CD14-positive monocyte (primary cell): ENCODE results near the gene BRSK2. TPM values are rescaled to one million over a fixed set of nuclear protein-coding genes. Genes with fewer than 3 reads are reported as not detected.
"Not testable (repeated sequence)": the region's sequence is repeated elsewhere in the genome, so short reads cannot be mapped to it uniquely, and the experiment has no call there.

Source experiments
- DNase-seq, 3 donors: peaks; one replicate each; pipeline ENCODE4 v3.0.0-alpha.2; 2011 to 2022
- H2AFZ ChIP-seq: 2 replicates; pipeline ENCODE4 v1.6.0; 2012; ENCODE audit warnings: mild to moderate bottlenecking, low read depth, low read length, inconsistent platforms; ENCODE audit not compliant: insufficient read depth, poor library complexity, severe bottlenecking
- H3K27ac ChIP-seq, 2 donors: 1 replicate in 1 of 2; 2 replicates in 1 of 2; pipeline ENCODE4 v1.5.1; 2012 to 2013; ENCODE audit warnings: low read length in 2 of 2, control low read depth in 1 of 2, inconsistent platforms in 1 of 2, low read depth in 1 of 2, mild to moderate bottlenecking in 1 of 2
- H3K27me3 ChIP-seq, 2 donors: one replicate each; pipeline versions ENCODE4 v1.6.0 to v1.6.1; 2011 to 2013; ENCODE audit warnings: low read length in 2 of 2; ENCODE audit not compliant: control insufficient read depth in 2 of 2, insufficient read depth in 2 of 2
- H3K36me3 ChIP-seq, 2 donors: replicated peaks in 1 of 2; 1 replicate in 1 of 2; 2 replicates in 1 of 2; pipeline versions ENCODE4 v1.5.1 to v1.6.1; 2012 to 2013; ENCODE audit warnings: low read length in 2 of 2, control low read depth in 1 of 2, inconsistent platforms in 1 of 2, mild to moderate bottlenecking in 1 of 2; ENCODE audit not compliant: insufficient read depth in 2 of 2, control insufficient read depth in 1 of 2
- H3K4me1 ChIP-seq, 2 donors: 1 replicate in 1 of 2; 2 replicates in 1 of 2; pipeline versions ENCODE4 v1.5.1 to v1.6.1; 2012 to 2013; ENCODE audit warnings: low read length in 2 of 2, control low read depth in 1 of 2, inconsistent platforms in 1 of 2, mild to moderate bottlenecking in 1 of 2, moderate library complexity in 1 of 2; ENCODE audit not compliant: insufficient read depth in 2 of 2, control insufficient read depth in 1 of 2
- H3K4me2 ChIP-seq: replicated peaks from 2 replicates; pipeline ENCODE3; 2012; ENCODE audit warnings: low read length, moderate library complexity, mild to moderate bottlenecking; ENCODE audit not compliant: poor library complexity, severe bottlenecking; ENCODE audit errors: extremely low read depth
- H3K4me3 ChIP-seq, 3 experiments: fragments of 200-600 bp in 1 of 3; sonication (generic) in 1 of 3; replicated peaks in 1 of 3; 1 replicate in 2 of 3; 2 replicates in 1 of 3; pipeline ENCODE4 v1.5.1; 2011 to 2013; ENCODE audit warnings: low read length in 3 of 3, mild to moderate bottlenecking in 3 of 3, control low read depth in 2 of 3, low read depth in 2 of 3, inconsistent platforms in 1 of 3, moderate library complexity in 1 of 3
- H3K79me2 ChIP-seq: 2 replicates; pipeline ENCODE4 v1.6.0; 2012; ENCODE audit warnings: mild to moderate bottlenecking, control low read depth, inconsistent platforms, low read length, moderate library complexity; ENCODE audit not compliant: insufficient read depth
- H3K9ac ChIP-seq: 2 replicates; pipeline ENCODE4 v1.6.0; 2017; ENCODE audit warnings: low read length, mild to moderate bottlenecking; ENCODE audit not compliant: insufficient read depth, poor library complexity, severe bottlenecking
- H3K9me3 ChIP-seq, 2 donors: replicated peaks in 1 of 2; 1 replicate in 1 of 2; 2 replicates in 1 of 2; pipeline versions ENCODE4 v1.5.1 to v1.6.1; 2012 to 2013; ENCODE audit warnings: low read length in 2 of 2, control low read depth in 1 of 2; ENCODE audit not compliant: control insufficient read depth in 1 of 2, insufficient read depth in 1 of 2
- H4K20me1 ChIP-seq: 2 replicates; pipeline ENCODE4 v1.6.0; 2012; ENCODE audit warnings: mild to moderate bottlenecking, low read length, control low read depth, moderate library complexity; ENCODE audit not compliant: insufficient read depth
- H3K27ac Mint-ChIP-seq, 7 donors: one replicate each; pipeline ENCODE4 v1.8.0; 2020; ENCODE audit warnings: mild to moderate bottlenecking in 7 of 7, mixed read lengths in 7 of 7, moderate library complexity in 6 of 7, inconsistent platforms in 2 of 7
- H3K27me3 Mint-ChIP-seq, 3 donors: one replicate each; pipeline ENCODE4 v1.8.0; 2021 to 2022; ENCODE audit warnings: low read depth in 3 of 3, mild to moderate bottlenecking in 3 of 3, mixed read lengths in 3 of 3, moderate library complexity in 3 of 3, inconsistent platforms in 1 of 3
- H3K36me3 Mint-ChIP-seq, 2 donors: one replicate each; pipeline ENCODE4 v1.8.0; 2020; ENCODE audit warnings: mixed read lengths in 2 of 2, inconsistent platforms in 1 of 2, mild to moderate bottlenecking in 1 of 2
- H3K4me1 Mint-ChIP-seq: one replicate; pipeline ENCODE4 v1.8.0; 2020; ENCODE audit warnings: mild to moderate bottlenecking, mixed read lengths
- H3K4me3 Mint-ChIP-seq, 2 donors: one replicate each; pipeline ENCODE4 v1.8.0; 2020; ENCODE audit warnings: mild to moderate bottlenecking in 2 of 2, mixed read lengths in 2 of 2, moderate library complexity in 1 of 2
- H3K9me3 Mint-ChIP-seq, 7 donors: one replicate each; pipeline ENCODE4 v1.8.0; 2020 to 2022; ENCODE audit warnings: mixed read lengths in 7 of 7, mild to moderate bottlenecking in 6 of 7, moderate library complexity in 6 of 7, inconsistent platforms in 2 of 7
- WGBS: methylation state at CpG from one replicate; pipeline ENCODE4 v1.1.5; 2013; ENCODE audit warnings: missing lambda C conversion rate; ENCODE audit not compliant: insufficient coverage; 5-methylcytosine and 5-hydroxymethylcytosine counted together
- intact Hi-C, 2 donors: fragments of 100-400 bp; cut with micrococcal nuclease; formaldehyde crosslinking; loops; one replicate each; pipeline versions ENCODE4 v1.15.0 to v1.15.1; 2023
- polyA plus RNA-seq, 3 donors: library from polyadenylated mRNA; depleted of rRNA in 1 of 3; unstranded in 2 of 3; stranded (reverse) in 1 of 3; fragments of 300-500 nt in 2 of 3; fragments of >200 nt in 1 of 3; fragmentation: Illumina TruSeq in 2 of 3; gene quantifications; 1 replicate in 2 of 3; 2 replicates in 1 of 3; pipeline ENCODE4 v1.2.3, GENCODE V29; 2012 to 2021
- TF ChIP-seq, protein P1 (sequence below): fragments of 200-600 bp; IDR thresholded peaks from one replicate; pipeline ENCODE4 v1.8.0; 2022; ENCODE audit warnings: antibody characterized with exemption, mild to moderate bottlenecking

BRSK2 gene
- polyA plus RNA-seq, 3 donors: 0.13 TPM; not detected in 2

DNA sequence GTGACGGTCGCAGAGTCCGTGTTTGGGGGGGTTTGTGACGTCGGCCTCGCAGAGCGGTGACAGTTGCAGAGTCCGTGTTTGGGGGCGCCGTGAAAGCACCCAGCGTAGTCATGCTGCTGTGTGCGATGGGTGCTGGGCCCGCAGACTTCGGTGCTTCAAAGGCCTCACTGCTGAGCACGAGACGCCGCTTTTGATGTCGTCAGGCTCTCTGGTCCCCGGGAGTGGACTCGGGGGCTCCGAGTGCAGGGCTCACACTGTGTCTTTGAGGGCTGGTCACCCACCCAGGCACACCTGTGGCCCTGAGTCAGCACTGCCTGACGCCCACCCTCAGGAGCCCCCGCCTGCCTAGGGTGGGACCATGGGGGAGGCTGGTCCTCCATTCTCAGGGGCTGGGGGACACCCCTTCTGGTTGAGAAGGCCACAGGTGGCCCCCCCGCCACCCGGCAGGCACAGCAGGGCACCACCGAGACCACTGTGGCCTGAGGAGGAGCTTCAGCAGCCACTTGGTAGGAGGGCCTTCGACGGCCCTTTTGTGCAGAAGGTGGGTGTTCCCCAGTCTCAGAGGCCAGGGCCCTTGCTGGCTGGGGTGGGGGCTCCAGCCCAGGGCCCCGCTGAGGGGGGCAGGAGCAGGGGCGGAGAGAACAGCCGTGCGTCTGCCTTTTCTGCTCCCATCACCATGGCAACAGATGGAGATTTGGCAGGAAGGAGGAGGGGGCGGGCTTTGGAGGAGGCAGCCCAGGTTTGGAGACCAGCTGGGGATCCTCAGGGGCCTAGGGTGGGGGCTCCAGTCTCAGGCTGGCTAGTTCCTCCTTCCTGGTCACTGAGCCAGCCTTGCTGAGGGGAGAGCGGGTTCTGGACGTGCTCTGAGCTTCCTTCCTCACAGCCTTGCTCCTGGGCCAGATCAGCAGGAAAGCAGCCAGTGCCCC is 20.9 kb downstream of the BRSK2 start:
- H3K36me3 Mint-ChIP-seq: no peaks in the 10 kb centered on the region
- H3K4me1 Mint-ChIP-seq: no peaks in the 10 kb centered on the region
- Histone ChIP-seq H3K4me2 (no peak overlapping the region), H3K27me3 (no peaks in the 10 kb centered on the region), H4K20me1 (no peaks in the 10 kb centered on the region), H3K36me3 (no peaks in the 10 kb centered on the region), H3K4me3 (no peak overlapping the region), H2AFZ (no peak overlapping the region), H3K9ac (no peak overlapping the region), H3K4me1 (no peaks in the 10 kb centered on the region), H3K9me3 (peaks cover 8 to 39% of the 10 kb centered on the region in 2 donors), H3K79me2 (no peaks in the 10 kb centered on the region), H3K27ac (no peak overlapping the region)
- 85% methylated on average over 32 of the region's 35 CpGs for WGBS
- no peak overlapping the region for H3K27ac Mint-ChIP-seq
- peaks cover 6 to 22% (median 14%) of the 10 kb centered on the region in 7 donors for H3K9me3 Mint-ChIP-seq
- TF ChIP-seq, protein P1, sequence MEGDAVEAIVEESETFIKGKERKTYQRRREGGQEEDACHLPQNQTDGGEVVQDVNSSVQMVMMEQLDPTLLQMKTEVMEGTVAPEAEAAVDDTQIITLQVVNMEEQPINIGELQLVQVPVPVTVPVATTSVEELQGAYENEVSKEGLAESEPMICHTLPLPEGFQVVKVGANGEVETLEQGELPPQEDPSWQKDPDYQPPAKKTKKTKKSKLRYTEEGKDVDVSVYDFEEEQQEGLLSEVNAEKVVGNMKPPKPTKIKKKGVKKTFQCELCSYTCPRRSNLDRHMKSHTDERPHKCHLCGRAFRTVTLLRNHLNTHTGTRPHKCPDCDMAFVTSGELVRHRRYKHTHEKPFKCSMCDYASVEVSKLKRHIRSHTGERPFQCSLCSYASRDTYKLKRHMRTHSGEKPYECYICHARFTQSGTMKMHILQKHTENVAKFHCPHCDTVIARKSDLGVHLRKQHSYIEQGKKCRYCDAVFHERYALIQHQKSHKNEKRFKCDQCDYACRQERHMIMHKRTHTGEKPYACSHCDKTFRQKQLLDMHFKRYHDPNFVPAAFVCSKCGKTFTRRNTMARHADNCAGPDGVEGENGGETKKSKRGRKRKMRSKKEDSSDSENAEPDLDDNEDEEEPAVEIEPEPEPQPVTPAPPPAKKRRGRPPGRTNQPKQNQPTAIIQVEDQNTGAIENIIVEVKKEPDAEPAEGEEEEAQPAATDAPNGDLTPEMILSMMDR: no peak
- H3K27me3 Mint-ChIP-seq: peaks cover 3 to 14% (median 6%) of the 10 kb centered on the region in 3 donors
- no peak overlapping the region for H3K4me3 Mint-ChIP-seq
- intact Hi-C loops: no loop called here
- no peak for DNase-seq

DNA sequence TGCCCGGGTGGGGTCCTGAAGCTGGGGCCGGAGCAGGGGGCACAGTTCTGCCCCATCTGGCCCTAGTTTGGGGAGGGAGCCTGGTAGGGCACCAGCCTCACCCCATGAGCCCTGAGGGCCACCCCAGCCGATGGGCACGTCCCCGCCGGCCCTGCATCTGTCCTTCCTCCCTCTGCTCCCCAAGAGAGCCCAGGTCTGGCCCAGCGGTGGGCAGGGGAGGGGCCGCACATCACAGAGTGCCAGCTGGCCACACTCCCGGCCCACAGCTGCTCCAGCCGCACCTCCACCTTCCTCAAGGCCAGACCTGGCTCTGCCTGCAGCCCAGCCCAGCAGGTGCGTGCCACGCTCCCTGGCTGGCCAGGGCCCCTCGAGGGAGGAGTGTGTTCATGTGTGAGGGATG is 21.6 kb downstream of the BRSK2 start:
- 94% methylated on average over 12 of the region's 13 CpGs for WGBS
- peaks cover 3 to 13% (median 6%) of the 10 kb centered on the region in 3 donors for H3K27me3 Mint-ChIP-seq

DNA sequence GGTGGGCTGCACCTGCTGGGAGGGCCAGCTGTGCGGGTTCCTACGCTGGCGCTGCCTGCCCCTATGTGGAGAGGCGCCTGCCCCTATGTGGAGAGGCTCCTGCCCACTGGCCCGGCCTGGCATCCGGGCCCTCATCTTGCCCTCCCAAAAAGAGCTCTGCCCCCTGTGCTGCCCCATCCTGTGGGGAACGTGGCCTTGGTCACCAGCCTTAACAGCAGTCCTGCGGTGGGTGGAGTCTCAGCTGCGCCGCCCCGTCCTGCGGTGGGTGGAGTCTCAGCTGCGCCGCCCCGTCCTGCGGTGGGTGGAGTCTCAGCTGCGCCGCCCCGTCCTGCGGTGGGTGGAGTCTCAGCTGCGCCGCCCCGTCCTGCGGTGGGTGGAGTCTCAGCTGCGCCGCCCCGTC is 22.0 kb downstream of the BRSK2 start:
- DNase-seq, H3K4me1 Mint-ChIP-seq, H3K27ac Mint-ChIP-seq, H4K20me1 ChIP-seq, H2AFZ ChIP-seq, H3K4me2 ChIP-seq, H3K27ac ChIP-seq, H3K4me1 ChIP-seq, H3K4me3 ChIP-seq, intact Hi-C loops, H3K36me3 Mint-ChIP-seq, H3K79me2 ChIP-seq, H3K9ac ChIP-seq, H3K4me3 Mint-ChIP-seq, H3K36me3 ChIP-seq, H3K27me3 ChIP-seq: not testable (repeated sequence)
- H3K9me3 ChIP-seq: peaks cover 19 to 50% of the 10 kb centered on the region in 2 donors
- peaks cover 2 to 12% (median 3%) of the 10 kb centered on the region in 3 donors for H3K27me3 Mint-ChIP-seq
- peaks cover 11 to 30% (median 25%) of the 10 kb centered on the region in 7 donors for H3K9me3 Mint-ChIP-seq
- 97% methylated on average over 6 of the region's 27 CpGs for WGBS

More for the DNA sequence above, 21.6 kb downstream of the BRSK2 start:
- Histone ChIP-seq H2AFZ (no peak overlapping the region), H3K4me2 (no peak overlapping the region), H3K27me3 (no peaks in the 10 kb centered on the region), H3K4me3 (no peak overlapping the region), H3K27ac (no peak overlapping the region), H3K79me2 (no peaks in the 10 kb centered on the region), H3K36me3 (no peaks in the 10 kb centered on the region), H3K9ac (no peak overlapping the region), H4K20me1 (no peaks in the 10 kb centered on the region), H3K9me3 (peaks cover 15 to 46% of the 10 kb centered on the region in 2 donors), H3K4me1 (no peaks in the 10 kb centered on the region)
- Mint-ChIP-seq H3K36me3 (no peaks in the 10 kb centered on the region), H3K4me3 (no peak overlapping the region), H3K4me1 (no peaks in the 10 kb centered on the region), H3K9me3 (peaks cover 7 to 26% (median 21%) of the 10 kb centered on the region in 7 donors), H3K27ac (no peak overlapping the region)
- TF ChIP-seq, protein P1: no peak
- intact Hi-C loops: no loop called here
- DNase-seq: no peak
